ENCODE results near the gene PACRG.

Gene PACRG

GRCh38 chr6:163352966-163353365, 625.2 kb downstream of the PACRG start:
- no peak for TF ChIP-seq CTCF (IDR thresholded peaks at IDR 0.05; ENCODE audit: low read length, missing control alignments)
- no peak for DNase-seq (ENCODE audit: low read depth)
- no peak overlapping the region for H3K4me3 ChIP-seq (replicated peaks; ENCODE audit: low read depth, low read length)

DNA sequence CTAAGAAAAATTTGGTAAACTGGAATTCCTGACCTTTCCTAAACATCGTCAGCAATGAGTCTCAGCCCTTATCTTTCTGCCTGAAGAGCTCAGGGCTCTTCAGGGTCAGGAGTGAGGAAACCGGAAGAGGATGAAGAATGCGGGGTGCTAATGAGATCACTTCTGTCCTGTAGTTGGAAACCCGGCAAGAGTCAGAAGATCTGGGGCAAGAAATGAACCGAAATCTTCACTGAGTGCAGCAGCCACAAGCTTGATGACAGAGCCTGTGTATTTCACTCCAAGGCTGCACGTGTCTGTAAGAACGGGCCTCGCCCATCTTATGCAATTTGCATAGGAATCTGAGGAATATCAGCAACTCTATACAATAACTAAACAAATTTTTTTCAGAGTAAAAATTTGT, 626.3 kb downstream of the PACRG start:
- H3K4me3 ChIP-seq (replicated peaks; ENCODE audit: low read depth, low read length) = no peak overlapping the region
- no peak for TF ChIP-seq CTCF (IDR thresholded peaks at IDR 0.05; ENCODE audit: low read length, missing control alignments)
- peak; percentile 75 for DNase-seq (ENCODE audit: low read depth)

GRCh38 chr6:163354761-163355425, 627.1 kb downstream of the PACRG start:
- TF ChIP-seq CTCF (IDR thresholded peaks at IDR 0.05; ENCODE audit: low read length, missing control alignments) = no peak
- DNase-seq (ENCODE audit: low read depth) = peak; percentile 72
- peak overlapping the region; percentile 17 for H3K4me3 ChIP-seq (replicated peaks; ENCODE audit: low read depth, low read length)

- TF ChIP-seq CTCF (IDR thresholded peaks at IDR 0.05; ENCODE audit: low read length, missing control alignments) = no peak
- peak; percentile 82 for DNase-seq (ENCODE audit: low read depth)
- peak overlapping the region; percentile 29 for H3K4me3 ChIP-seq (replicated peaks; ENCODE audit: low read depth, low read length)
Observed at GRCh38 chr6:163355426-163355991, 627.7 kb downstream of the PACRG start.

DNA sequence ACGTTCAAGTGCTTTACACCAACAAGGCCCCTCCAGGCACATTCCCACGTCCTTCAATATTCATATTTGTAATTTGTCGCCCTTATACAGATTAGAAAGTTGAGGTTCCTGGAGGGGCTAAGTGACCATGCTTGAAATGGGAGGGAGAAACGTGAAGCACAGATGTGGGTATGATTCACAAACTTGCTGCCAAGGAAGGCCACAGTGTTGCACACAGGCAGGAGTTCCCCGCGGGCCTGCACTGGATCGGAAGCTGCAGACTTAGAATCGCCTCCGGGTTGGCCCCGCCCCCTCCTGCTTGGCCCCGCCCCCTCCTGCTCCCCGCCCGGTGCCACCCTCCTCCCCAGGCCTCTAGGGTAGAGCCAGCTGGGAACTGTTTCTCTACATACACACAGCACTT, 628.5 kb downstream of the PACRG start:
- no peak for TF ChIP-seq CTCF (IDR thresholded peaks at IDR 0.05; ENCODE audit: low read length, missing control alignments)
- no peak overlapping the region for H3K4me3 ChIP-seq (replicated peaks; ENCODE audit: low read depth, low read length)
- peak; percentile 81 for DNase-seq (ENCODE audit: low read depth)

- DNase-seq (ENCODE audit: low read depth) = no peak
- no peak for TF ChIP-seq CTCF (IDR thresholded peaks at IDR 0.05; ENCODE audit: low read length, missing control alignments)
- H3K4me3 ChIP-seq (replicated peaks; ENCODE audit: low read depth, low read length) = no peak overlapping the region
Observed at GRCh38 chr6:163356743-163357142, 629.0 kb downstream of the PACRG start.

- no peak overlapping the region for H3K4me3 ChIP-seq (replicated peaks; ENCODE audit: low read depth, low read length)
- no peak for TF ChIP-seq CTCF (IDR thresholded peaks at IDR 0.05; ENCODE audit: low read length, missing control alignments)
- no peak for DNase-seq (ENCODE audit: low read depth)
Observed at GRCh38 chr6:163364641-163365040, 636.9 kb downstream of the PACRG start.
